Midbrain (tissue), 1 donor: ENCODE measurements around the gene GMEB2.
"Not testable (repeated sequence)": the region's sequence is repeated elsewhere in the genome, so short reads cannot be mapped to it uniquely, and the experiment has no call there.

ENCODE experiments used
- DNase-seq: peaks from one replicate; lab custom pipeline; 2025; lab: John Stamatoyannopoulos, UW

The GMEB2 gene

DNA sequence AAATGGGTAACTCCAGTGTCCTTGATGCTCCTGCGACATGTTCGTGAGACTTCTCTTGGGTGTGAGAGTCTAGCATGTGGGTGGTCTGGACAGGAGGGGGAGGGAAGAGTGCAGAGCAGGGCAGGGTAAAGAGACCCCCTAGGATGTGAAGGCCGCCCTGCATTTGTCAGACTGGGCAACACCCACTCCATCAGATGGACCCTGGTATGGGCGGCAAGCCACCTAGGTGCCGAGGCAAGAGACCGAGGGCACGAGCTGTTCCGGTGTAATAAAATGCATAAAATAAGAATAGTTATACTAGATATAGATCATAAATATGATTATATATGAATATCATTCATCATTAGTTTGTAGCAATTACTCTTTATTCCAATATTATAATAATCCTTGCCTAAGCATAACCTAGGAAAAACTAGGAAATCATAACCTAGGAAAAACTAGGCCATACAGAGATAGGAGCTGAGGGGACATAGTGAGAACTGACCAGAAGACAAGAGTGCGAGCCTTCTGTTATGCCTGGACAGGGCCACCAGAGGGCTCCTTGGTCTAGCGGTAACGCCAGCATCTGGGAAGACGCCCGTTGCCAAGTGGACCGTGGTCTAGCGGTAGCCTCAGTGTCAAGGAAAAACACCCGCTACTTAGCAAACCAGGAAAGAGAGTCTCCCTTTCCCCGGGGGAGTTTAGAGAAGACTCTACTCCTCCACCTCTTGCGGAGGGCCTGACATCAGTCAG lies 12.9 kb downstream of the GMEB2 start:
- DNase-seq, result not testable (repeated sequence)

DNA sequence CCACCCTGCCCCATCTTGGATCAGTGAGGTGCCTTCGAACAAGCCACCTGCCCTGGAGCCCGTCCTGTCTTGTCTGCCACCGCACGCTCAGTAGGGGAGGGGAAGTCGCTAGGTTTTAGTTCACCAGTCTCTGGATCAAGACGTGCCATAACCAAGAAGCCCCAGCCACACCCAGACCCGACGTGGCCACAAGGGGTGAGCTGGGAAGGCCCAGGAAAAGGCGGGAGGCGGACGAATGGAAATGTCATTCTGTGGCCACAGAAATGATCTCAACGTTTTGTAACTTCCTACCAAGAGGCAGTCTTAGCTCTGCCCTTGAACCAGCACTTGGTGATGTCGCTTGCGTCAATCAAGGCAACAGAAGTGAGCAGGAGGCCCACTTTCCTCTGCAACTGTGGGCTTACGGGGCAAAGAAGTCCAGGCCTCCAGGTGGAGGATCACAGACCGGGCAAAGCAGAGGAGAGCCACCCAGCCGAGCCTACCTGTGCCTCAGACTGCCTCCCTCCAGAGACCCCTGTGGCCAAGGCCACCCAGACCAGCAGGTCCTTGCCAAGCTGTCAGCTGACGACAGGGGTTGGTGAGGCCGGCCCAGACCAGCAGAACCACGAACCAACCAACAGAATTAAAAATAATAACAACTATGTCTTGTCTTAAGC lies 14.5 kb downstream of the GMEB2 start:
- DNase-seq, result no peak

DNA sequence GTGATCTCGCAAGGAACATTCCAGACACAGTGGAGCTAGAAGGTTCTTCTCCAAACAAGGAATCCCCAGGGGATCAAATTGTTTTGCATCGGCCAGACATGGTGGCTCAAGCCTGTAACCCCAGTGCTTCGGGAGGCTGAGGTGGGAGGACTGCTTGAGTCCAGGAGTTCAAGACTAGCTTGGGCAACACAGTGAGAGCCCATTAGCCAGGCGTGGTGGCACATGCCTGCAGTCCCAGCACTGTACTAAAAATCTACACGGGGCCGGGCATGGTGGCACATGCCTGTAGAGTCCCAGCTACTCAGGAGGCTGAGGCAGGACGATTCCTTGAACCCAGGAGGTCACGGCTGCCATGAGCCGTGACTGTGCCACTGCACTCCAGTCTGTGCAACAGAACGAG lies 15.3 kb downstream of the GMEB2 start:
- DNase-seq, result no peak

DNA sequence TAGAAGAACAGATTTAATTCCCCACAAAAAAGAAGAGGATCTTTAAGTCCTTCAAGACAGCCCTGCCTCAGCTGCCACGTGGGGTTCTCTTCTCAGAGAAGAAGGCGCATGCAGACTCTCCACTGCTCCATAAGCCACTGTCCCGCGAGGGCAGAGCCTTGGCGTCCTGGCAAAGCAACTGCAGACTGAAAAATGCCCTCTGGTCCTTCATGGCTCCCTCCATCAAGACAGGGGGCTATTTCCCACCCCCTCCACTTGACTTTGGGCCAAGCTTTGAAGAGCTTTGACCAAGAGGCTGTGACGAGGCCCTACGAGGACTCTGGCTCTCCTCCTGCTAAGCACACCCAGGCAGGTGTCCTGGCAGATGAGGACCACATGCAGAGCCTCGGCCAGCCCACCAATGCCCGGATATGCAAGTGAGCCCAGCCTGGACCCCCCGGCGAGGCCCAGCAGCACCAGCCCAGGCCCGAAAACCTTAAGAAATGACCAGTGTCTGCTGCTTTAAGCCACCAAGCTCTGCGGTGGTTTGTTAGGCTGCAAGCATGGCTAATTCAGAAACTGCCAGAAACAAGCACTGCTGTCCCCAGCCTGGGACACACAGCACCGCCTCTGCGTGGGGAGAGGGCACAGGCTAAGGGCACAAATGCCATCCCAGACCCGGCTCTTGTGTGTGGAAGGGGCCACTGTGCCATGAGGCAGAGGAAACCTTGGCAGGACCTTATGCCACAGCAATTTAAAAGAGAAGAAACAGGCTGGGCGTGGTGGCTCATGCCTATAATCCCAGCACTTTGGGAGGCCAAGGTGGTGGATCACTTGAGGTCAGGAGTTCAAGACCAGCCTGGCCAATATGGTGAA lies 16.1 kb downstream of the GMEB2 start:
- DNase-seq, result no peak

DNA sequence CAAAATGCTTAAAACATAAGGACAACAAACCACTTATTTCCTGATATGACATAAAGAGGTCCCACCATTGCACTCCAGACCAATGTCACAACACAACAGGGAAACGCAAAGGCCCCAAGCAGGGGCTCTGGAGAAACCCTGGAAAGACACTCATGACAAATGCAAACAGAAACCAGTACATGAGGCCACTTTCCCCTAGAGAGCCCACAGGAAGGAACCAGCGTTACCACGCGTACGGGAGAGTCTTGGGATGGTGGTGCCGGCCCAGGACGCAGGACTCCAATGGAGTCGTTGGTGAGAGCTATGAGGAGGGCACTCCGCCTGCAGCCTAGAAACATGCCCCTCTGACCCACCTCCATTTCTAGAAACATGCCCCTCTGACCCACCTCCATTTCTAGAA lies 20.2 kb downstream of the GMEB2 start:
- DNase-seq, result no peak

DNA sequence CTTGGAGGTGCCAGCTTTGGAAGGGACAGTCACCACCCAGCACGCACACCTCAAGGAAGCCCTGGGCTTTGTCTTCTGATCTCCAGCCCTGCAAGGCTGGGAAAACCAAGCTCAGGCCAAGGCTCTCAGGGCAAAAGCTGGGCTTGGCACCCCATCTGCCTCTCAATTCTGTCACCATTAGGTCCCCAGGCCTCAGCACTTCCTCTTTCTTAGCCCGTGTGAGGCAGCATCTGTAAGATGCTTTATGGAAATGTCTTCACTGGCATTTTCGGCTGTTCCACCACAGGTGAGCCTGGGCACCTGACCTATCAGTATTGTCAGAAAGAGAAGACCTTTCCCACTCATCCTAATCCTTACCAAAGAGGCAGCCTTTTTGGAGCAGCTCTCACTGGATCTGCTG lies 24.6 kb downstream of the GMEB2 start:
- DNase-seq, result no peak

DNA sequence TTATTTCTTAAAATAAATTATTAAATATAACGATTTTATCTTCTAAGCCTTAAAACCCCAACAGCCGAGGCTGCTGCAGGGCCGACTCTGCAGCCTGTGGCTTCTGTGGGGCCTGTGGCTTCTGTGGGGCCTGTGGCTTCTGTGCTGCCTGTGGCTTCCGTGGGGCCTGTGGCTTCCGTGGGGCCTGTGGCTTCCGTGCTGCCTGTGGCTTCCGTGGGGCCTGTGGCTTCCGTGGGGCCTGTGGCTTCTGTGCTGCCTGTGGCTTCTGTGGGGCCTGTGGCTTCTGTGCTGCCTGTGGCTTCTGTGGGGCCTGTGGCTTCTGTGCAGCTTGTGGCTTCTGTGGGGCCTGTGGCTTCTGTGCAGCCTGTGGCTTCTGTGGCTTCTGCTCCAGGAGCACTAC lies 25.2 kb downstream of the GMEB2 start:
- DNase-seq, result not testable (repeated sequence)

DNA sequence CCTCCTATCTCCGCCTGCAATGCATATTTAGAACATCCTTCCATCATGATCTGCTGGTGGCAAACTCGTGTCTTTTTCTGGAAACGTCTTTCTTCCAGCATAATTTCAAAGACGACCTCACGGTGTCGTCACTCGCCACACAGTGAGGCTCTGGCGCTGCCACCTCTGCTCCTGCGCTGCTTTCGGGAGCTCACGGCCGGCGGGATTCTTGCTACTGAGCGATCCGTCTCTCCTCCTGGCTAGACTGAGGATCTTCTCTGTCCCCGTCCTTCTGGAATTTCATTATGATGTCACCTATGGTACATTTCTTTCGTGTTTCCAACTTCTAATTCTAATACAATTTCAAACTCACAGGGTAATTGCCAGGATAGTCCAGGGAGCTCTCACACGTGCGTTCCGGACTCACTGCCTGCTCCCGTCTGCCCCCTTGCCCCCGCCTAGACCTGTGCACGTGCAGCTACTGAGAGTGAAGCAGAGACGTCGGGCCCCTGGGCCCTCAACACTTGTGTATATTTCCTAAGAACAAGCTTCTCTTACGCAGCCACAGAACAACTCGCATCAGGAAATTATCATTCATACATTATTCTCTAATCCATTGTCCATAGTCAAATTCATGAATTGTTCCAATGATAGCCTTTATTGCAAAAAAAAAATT lies 27.4 kb downstream of the GMEB2 start:
- DNase-seq, result no peak

DNA sequence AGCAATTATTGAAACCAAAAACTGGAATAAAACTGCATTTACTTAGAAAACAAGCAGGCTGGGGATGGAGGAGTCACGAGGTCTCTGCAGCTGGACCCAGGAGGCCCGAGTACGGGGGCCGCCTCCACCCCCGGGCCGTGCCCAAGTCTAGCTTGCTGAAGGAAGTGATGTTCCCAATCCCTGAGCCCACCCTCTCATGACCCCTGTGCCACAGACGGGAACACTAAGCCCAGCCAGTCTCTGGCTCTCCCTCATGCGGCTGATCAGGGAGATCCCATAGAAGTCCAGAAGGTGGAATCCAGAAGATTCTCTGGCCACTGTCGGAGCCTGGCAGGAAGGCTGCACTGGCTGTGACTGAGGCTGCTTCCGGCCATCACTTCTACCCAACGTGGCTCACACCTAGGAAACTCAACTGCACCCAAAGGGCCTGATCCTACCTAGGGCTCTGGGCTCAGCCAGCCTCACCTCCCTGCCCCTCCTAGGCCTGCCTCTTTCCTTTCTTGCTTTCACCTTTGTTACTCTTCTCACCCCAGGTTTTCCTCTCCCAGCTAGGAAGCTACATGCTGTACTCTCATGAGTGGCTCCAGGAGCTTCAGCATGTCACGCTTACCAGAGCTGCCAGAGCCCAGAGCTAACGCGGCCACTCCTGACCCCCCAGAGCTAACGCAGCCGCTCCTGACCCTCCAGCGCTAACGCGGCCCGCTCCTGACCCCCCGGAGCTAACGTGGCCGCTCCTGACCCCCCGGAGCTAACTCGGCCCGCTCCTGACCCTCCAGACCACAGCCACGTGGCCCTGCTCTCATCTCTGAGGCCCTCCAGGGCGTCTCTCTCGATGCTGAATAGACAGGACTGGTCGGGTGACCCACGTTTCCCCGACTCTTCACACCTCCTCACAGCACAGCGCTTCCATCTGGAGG lies 28.2 kb downstream of the GMEB2 start:
- no peak for DNase-seq

DNA sequence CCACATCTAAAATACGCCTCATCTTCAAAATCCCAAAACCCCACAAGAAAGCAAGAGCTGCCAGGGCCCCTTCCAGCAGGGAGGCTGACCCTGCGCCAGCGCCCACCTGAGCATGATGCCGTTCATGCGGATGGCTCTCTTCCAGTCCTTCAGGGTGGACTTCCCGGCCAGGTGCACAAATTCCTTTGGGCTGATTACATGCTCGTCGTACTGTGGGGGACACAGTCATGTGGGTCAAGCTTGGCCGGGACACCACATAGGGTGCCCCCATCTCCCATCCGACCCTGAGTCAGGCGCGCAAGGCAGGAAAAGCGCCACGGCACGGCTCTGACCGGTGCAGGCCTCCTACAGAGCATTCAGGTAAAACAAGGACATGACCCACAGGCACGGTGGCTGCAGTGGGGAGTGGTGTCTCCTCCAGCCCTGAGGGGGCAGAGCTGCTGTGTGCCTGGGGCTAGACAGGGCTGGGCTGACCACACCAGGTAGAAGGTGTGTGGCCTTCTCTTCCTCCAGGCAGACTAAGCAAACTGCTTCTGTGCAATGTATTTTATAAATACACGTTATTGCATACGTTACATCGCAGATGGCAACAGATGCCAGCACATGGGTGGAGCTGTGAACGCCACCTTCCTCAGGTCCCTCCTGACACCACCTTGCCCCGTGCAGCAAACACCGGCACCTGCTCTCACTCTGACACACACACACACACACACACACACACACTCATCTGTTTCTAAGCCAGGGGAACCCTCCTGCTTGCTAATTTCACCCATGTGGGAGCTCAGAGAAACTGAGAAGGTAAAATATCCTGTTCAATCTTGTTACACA lies 29.0 kb downstream of the GMEB2 start:
- DNase-seq, result no peak

DNA sequence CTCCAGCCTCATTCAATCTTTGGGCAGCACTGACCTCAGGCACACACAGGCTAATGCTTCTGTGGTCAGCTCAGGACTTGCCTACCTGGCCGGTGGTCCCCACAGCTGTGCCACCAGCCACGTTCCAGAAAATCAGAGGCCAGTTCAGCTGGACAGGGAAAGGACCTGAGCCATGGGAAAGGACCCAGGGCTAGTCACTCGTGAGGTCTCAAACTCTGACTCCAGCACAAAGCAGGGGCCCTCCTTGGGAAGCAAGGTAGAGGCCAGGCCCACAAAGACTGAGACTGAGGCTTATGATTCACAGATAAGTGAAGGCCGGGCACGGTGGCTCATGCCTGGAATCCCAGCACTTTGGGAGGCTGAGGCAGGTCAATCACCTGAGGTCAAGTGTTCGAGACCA lies 30.5 kb downstream of the GMEB2 start:
- DNase-seq, result no peak

DNA sequence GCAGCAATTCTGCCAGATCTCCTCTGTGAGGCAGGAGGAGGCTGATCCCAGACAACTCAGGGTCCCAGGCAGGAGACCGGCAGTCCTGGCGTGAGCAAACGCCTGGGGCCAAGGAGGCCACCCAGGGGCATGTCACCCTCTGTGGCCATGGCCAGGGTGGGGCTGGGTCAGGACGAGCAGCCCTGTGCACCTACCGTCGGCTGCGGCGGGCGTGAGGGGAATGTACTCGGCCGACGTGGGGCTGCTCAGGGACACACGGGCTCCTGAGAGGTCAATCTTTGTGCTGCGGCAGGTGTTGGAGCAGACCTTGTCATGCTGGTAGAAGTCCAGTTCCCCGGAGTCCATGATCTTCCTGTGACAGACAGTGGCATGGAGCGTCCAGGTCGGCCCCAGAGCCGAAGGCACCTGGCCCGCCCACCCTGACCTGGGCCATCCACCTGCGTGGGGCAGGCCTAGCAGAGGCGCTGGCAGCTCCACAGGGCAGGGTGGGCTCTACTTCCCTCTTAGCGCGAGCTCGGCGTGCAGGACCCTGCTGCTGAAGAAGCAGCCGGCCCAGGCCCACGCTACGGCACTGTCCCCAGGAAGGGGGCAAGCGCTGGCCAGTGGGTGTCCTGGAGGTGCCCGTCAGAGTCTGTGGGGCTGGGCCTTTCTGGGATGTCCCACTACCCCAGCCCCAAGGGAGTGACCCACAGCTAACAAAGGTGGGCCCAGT lies 31.3 kb downstream of the GMEB2 start:
- DNase-seq, result no peak

DNA sequence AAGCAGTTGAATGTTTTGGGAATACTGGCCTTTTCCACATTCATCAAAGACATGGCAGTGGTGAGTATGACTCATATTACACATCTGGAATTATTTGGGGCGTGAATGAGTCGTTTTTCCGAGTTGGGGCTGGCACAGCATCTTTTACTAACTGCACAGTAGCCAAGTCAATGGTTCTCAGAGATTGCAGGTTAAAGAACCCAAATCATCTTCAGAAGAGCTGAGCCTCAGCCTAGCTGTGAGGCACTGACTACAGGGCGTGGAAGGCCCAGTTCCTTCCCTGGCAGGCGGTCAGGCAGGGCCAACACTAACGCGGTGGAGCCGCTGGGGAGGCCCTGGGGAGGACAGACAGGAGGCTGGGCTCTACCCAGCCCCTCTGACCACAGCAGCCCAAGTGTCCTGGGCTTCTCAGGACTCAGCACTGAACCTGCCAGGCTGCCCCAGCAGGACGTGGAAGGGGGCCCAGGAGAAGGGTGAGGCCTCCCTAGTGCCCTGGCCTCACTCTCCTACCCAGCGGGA lies 32.8 kb downstream of the GMEB2 start:
- DNase-seq, result no peak

DNA sequence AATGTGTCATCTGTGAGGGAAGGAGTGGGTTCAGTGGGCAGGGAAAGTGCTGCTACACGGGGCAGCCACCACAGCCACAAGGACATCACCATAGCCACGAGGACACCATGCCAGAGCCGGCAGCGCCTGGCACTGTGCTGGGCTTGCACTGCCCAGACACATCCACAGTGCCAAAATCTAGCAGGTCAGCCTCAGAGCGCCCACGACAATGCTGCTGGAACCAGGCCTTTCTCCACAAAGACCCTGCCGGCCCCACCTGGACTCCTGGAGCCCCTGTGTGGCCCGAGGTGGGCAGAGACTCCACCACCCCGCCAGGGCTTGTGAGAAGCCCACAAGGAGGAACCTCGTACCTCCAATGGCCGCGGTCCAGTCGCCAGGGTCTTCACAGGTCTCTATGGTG lies 34.2 kb downstream of the GMEB2 start:
- DNase-seq, result no peak

DNA sequence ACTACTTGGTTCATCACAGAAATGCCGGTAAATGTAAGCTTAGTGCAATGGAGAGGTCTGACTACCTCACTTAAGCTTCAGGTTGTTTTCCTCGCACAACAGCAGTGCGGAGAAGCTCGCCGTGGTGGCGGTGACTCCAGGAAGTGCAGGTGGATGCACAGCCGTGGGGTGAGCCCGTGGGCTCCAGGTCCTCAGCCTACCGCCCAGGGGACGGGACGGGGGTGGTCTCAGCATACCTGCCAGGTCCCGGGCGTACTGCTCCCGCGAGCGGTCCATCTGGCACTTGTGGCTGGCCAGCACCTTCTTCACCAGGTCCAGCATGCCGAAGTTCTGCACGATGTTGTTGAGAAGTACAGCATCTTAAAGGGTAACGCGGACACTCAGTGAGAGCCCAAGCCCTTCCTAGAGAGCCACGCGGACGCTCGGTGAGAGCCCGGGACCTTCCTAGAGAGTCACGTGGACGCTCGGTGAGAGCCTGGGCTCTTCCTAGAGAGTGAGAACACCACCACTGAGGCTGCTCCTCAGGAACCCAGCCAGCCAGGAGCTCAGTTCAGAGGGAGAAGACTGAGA lies 35.0 kb downstream of the GMEB2 start:
- no peak for DNase-seq

DNA sequence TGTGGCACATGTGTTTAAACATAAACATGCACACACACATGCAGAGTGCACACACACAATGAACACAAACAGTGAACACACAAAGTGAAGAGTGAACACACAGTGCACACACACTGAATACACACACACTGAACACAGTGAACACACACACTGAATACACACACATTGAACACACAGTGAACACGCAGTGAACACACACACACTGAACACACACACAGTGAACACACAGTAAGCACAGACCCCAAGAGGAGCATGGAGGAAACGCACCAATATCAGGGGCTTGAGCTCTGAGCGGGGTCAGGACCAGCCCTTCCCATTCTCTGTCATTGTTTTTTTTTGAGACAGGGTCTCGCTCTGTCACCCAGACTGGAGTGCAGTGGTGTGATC lies 35.8 kb downstream of the GMEB2 start:
- DNase-seq, result no peak

DNA sequence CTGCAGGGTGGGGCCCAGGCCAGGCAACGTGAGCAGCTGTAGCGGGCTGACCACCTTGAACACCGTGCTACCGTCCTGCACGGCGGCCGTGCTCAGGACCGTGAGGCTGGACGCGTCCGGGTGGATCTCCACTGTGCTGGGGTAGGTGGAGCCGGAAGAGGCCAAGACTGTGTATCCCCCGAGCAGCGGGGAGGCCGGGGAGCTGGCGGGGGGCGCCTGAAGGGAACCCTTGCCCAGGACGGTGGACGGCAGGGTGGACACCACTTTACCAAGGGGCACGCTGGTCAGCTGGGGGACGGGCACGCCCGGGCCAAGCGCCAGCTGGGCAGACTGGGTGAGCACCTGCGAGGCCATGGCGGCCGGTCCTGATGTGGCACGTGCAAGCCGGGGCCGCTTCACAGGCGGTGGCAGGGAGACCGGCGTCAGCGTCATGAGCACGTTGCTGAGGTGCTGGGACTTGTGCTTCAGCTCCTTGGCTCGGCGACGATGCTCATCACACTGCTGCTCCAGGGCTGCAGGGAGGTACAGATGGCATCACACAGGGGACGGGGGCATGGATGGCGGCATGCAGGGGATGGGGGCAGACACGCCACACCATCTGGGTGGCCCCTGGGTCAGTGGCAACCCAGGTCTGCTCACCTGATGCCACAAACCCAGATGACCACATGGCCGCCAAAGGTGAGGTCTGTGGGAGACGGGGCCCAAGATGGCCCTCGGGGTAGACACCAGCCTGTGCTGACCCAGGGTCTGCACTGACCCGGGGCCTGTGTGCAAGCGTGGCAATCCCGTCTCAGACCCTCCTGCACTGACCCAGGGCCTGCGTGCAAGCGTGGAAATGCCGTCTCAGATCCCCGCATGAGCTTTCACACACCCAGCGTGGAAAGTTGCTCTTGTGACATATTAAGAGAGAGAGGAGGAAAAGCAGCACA lies 36.4 kb downstream of the GMEB2 start:
- DNase-seq, result no peak
